OCI-M1 (cell line): Measurements from ENCODE around the gene SLFNL1.

Source experiments
- DNase-seq: peaks from one replicate; lab custom pipeline; 2025; lab: John Stamatoyannopoulos, UW

SLFNL1 gene

DNA sequence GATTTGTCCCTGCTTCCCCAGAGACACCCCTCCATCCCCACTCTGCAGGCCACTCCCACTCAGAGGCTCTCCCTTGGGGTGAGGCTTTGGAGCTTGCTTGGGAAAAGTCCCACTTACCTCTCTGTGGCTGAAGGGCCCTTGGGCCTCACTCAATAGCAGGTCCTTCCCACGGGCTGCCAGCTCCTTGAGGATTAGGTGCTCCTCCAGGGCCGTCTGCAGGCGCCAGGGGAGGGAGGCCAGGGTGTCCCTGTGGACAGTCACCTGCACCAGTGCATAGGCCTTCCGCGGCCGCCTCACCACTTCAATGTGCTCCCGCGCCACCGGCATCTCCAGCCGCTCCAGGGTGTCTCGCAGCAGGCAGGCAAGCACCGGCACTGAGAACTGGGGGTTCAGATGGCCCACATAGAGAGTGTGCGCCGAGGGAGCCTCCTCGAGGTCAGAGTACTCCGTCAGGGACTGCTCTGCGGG is 1.4 kb downstream of the SLFNL1 start:
- DNase-seq, result no peak

- DNase-seq, result no peak
Measured at GRCh38 chr1:41019353-41019745, 2.2 kb downstream of the SLFNL1 start.

GRCh38 chr1:41018018-41018410 is 3.5 kb downstream of the SLFNL1 start:
- DNase-seq, result no peak

DNA sequence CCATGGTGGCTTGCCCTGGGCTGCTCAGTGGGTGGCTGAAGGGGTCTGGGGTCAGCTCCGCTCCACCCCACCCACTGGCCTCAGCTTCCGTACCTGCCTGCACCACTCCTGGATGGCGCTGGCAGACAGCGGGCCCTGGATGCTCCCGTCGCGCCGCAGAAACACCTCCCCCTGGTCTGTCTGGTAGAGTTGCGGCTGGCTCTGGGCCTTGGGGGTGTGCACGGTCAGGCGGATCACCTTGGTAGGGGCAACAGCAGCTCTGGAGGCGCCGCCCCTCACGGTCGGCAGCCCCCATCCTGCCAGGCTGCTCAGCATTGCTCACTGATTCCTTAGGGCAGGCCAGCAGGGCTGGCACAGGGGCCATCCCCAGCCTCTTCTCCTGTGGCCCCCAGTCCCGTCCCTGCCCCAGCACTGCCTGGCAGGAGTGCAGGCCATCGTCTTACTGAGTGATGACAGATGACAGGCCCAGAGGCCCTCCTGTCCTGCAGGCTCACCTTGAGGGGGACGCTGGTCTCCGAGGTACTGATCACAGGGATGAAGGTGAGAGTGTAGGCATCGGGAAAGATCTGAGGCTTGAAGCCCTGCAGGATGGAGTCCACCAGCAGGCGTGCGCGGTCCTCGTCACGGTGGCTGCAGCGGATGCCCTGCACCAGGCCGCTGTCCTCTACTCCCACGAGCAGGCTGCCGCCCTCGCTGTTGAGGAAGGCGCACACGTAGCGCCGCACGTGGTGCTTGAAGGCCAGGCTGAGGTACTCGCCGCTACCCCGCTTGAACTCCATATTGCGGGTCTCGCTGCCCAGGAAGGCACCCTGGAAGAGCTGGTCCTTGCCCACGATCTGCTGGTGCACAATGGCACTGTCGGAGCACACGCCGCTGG is 4.1 kb downstream of the SLFNL1 start:
- no peak for DNase-seq

DNA sequence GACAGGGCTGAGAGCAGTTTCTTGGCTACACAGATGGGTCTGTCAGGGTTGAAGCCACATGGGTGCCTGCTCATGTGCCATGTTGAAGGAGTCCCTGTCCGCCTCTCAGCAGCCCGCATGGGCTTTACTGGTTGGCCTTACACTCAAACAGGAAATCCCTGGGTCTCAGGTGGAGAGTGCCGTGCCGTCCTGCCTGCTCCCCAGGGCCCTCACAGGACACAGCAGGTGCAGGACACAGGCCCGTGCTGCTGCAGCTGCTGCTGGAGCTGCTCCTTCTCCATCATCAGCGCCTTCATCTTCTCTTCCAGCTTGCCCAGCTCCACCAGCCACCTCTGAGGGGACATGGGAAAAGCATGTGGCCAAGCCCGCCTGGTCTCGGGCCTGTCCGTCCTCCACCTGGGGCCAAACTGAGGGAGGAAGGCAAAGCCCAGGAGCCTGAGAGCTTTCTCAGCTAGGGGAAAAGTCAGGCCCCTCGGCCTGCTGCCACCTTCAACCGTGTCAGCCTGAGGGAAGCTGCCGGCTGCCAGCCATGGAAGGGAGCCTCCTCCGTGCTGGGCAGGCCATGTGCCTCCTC is 5.5 kb downstream of the SLFNL1 start:
- DNase-seq, result no peak

DNA sequence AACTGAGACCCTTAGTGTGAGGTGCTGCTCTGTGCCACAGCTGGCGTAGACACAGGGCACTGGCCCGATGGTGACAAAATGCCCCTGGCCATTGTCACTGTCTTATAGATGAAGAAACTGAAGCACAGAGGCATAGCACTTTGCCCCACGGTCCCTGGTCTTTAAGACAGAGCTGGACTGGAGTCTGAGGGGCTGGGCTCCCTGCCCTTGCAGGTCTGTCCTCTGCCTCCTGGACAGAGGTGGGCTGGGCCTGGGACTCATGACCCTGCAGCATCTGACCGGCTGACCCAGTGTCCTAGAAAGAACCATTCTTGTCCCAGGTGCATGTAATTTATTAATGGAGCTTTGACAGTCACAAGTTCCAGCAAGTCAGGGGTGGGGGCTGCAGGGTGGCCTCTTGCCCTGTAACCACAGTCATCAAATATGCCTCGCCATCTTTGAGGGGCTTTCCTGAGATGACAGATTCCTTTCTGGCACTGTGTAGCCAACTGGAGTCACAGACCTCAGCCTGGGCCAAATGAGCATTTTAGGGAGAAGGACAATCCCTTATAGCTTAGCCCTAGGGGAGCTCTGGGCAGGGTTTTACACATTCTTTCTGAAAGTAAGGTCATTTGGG is 6.1 kb downstream of the SLFNL1 start:
- DNase-seq, result no peak

- DNase-seq, result no peak
Measured at GRCh38 chr1:41014871-41015270, 6.7 kb downstream of the SLFNL1 start.

DNA sequence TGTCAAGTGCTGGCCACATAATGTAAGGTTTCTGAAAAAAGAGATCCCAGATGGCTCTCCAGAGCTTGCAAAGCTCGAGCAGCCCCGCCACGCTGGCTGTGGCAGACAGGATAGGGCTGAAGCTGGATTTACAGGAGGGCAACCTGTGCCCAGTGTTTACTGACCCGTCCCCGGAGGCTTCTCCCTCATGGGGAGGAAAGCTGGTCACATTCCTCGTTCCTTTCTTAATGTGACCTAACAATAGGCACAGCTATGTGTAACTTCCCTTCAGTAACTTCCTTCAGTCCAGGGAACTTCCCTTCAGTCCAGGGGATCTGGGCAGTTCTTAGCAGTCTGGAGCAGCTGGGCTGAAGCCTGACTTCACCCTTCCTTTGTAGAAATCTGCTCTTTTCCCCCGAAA is 7.7 kb downstream of the SLFNL1 start:
- DNase-seq, result no peak

DNA sequence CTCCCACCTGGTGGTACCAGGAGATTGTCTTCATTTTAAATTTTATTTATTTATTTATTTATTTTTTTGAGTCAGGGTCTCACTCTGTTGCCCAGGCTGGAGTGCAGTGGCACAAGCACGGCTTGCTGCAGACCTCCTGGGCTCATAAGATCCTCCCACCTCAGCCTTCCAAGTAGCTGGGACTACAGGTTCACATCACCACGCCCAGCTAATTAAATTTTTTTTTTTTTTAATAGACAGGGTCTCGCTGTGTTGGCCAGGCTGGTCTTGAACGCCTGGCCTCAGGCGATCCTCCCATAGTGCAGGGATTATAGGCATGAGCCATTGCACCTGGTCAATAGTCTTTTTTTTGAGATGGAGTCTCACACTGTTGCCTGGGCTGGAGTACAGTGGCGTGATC is 8.5 kb downstream of the SLFNL1 start:
- no peak for DNase-seq

GRCh38 chr1:41010345-41010744 is 11.2 kb downstream of the SLFNL1 start:
- no peak for DNase-seq

DNA sequence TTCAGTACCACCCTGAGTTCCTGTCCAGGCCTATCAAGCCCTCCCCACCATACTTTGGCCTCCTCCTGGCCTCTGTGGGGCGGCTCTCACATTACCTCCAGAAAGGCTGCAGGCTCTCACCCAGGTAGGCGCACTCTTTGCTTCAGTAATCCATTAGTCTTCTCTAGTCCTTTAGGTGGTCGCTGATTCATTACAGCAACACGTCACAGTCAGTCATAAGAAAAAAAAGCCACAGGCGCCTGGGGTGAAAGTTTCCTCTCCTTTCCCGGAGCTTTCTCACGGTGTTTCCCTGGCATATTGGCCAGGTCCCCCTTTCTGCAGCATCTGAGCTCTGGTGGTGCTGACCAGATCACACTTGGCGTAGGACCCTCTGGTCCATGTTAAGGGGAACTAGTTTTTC is 12.1 kb downstream of the SLFNL1 start:
- no peak for DNase-seq

- DNase-seq, result no peak
Measured at GRCh38 chr1:41006942-41007865, 14.3 kb downstream of the SLFNL1 start.

DNA sequence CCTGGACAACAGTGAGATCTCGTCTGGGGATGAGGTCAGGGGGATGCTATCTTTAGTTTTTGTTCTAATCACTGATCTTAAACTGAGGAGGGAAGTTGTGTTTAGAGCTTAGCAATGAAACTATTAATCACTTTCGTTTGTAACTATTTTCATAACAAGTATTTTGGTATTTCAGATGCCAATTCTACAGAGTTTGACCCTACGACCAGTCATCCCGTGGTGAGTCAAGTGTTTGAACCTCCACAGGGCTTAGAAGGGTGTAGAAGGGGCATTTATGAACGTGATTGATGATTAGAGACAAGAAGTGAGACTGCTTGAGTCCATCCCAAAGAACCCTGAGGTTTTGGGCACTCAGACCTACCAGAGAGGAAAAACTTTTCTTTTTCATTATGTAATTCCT is 15.6 kb downstream of the SLFNL1 start:
- no peak for DNase-seq

- peak; percentile 99 for DNase-seq
Measured at GRCh38 chr1:41003640-41004220, 17.8 kb downstream of the SLFNL1 start.

DNA sequence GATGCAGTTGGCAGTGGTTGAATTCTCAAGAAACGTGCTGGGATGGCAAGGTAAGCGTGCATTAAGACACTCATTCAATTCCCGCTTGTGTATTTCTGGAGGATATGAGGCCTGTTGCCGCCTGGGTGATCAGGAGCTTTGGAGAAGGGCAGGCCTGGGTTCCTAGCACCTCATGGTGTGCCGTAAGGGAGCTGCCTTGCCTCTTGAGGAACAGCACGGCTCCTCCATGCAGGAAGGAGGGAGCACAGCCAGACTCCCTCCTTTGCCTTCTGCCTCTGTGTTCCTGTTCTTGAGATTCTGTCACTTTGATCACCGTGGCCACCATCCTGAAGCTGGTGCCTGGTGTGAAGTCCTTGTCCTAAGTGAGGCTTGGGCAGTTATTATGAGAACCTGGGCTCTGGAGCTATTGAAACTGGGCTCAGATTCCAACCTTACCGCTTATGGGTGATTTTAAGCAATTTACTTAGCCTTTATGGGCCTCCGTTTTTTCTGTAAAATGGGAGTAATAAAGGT is 18.3 kb downstream of the SLFNL1 start:
- no peak for DNase-seq

DNA sequence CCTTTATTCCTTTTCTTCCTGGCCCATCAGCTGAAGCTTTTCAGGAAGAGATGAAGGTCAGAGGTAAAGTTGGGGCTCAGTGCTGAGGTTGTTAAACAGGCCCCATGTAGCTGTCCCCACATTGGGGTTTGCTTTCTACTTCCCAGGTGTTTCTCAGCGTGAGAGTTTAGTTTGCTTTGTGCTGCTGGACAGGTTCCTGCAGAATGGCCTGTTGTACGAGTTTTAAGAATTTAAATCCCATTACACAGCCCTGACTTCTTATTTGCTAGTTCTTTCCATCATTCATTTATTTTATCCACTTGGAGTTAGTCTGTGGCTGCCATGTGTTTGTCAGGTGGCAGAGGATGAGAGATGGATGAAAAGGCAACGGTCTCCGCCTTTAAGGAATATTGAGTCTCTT is 22.9 kb downstream of the SLFNL1 start:
- no peak for DNase-seq

DNA sequence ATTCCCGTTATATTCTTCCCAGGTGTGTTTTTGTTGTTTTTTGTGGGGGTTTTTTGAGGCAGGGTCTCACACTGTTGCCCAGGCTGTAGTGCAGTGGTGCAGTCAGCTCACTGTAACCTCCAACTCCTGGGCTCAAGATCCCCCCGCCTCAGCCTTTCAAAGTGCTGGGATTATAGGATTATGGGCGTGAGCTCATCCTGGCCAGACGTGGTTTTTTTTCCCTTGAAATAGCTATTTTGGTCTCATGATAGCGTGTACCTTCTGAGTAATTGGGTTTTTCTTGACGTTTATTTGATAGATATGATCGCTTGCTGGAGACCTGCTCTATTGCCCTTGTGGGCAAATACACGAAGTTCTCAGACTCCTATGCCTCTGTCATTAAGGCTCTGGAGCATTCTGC is 24.4 kb downstream of the SLFNL1 start:
- no peak for DNase-seq

DNA sequence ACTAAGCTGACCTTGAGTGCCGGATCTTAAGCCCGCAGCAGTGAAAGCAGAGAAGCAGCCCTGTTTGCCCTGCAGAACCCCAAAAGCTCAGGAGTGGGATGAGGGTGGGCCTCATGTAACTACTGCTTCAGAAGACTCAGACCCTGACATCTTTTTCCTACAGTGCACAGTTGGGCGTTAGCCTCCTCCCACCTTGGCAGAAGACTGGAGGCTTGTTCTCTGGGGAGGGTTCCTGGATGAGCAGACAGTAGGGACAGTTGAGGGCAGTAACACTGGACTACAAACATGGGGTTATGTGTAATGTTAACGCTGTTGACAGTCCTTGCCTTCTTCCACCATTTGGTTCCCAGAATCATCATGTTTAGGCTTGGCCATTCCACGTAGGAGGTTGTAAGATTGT is 32.5 kb downstream of the SLFNL1 start:
- no peak for DNase-seq

DNA sequence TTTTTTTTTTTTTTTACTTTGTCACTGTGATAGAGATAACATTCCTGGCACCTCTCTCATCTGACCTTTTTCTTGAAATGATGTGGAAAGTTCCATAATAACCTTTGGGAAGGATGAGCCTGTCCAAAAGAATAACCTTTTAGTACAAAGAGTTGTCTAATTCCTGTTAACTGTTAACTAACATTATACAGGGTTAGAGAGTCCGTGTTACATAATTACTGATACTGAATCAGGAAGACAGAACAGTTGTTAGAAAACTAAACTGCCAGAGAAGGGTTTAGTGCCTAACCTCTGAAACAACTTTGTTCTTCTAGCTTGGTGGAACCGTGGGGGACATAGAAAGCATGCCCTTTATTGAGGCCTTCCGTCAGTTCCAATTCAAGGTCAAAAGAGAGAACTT is 33.2 kb downstream of the SLFNL1 start:
- DNase-seq, result no peak

- no peak for DNase-seq
Measured at GRCh38 chr1:40987439-40988276, 33.9 kb downstream of the SLFNL1 start.

- DNase-seq, result no peak
Measured at GRCh38 chr1:40986956-40987355, 34.6 kb downstream of the SLFNL1 start.
